A549 (cell line): ENCODE data around the gene NPM3.

Experiments
- CEBPB ChIP-seq, 2 experiments: fragments of >200 bp in 1 of 2; sonication (Bioruptor Twin) in 1 of 2; formaldehyde crosslinking in 1 of 2; IDR thresholded peaks; 2 replicates each; pipeline ENCODE4 v1.6.1; 2012 to 2016
- CTCF ChIP-seq: fragments of >200 bp; sonication (Bioruptor Twin); formaldehyde crosslinking; IDR thresholded peaks from 3 replicates; pipeline ENCODE4 v1.5.1; 2016
- EP300 ChIP-seq, 2 experiments: fragments of >200 bp; sonication (Bioruptor Twin); formaldehyde crosslinking; IDR thresholded peaks; 2 replicates in 1 of 2; 3 replicates in 1 of 2; pipeline ENCODE4 v1.6.1; 2016 to 2017
- JUNB ChIP-seq: fragments of >200 bp; sonication (Bioruptor Twin); formaldehyde crosslinking; IDR thresholded peaks from 2 replicates; pipeline ENCODE4 v1.6.1; 2016
- MAZ ChIP-seq: fragments of 150-350 bp; IDR thresholded peaks from 2 replicates; pipeline ENCODE4 v1.6.1; 2014; ENCODE audit warnings: antibody characterized with exemption, low read depth, low read length, borderline replicate concordance
- POLR2A ChIP-seq: IDR thresholded peaks from 2 replicates; pipeline ENCODE4 v1.6.1; 2012; ENCODE audit warnings: mild to moderate bottlenecking, low read length
- RAD21 ChIP-seq, 2 experiments: fragments of >200 bp in 1 of 2; sonication (Bioruptor Twin) in 1 of 2; formaldehyde crosslinking in 1 of 2; IDR thresholded peaks in 1 of 2; conservative IDR thresholded peaks in 1 of 2; 2 replicates in 1 of 2; 3 replicates in 1 of 2; pipeline ENCODE4 v1.6.1; 2012 to 2018; ENCODE audit warnings: inconsistent platforms in 1 of 2
- REST ChIP-seq: fragments of 200-600 bp; sonication (generic); IDR thresholded peaks from 2 replicates; pipeline ENCODE4 v1.6.1; 2016; ENCODE audit warnings: antibody characterized with exemption, mild to moderate bottlenecking, moderate library complexity

- TF ChIP-seq MAZ, result 0 out of 2 replicates have a peak, but pooled peaks have one; percentile 23
- no peak for TF ChIP-seq EP300 (IDR thresholded peaks at IDR 0.05)
- no peak for TF ChIP-seq CTCF
- no peak for TF ChIP-seq CEBPB (IDR thresholded peaks at IDR 0.05)
- no peak for TF ChIP-seq REST
- no peak for TF ChIP-seq JUNB
- peak; percentile 45 for TF ChIP-seq POLR2A
- TF ChIP-seq RAD21 (conservative IDR thresholded peaks at IDR 0.05 in 1 of 2, IDR thresholded peaks at IDR 0.05 in 1 of 2), result no peak
Measured at GRCh38 chr10:101830322-101831168, 47.3 kb upstream of the NPM3 start.
